ENCODE results near the gene CRYBB3.
"Not testable (repeated sequence)": the region's sequence is repeated elsewhere in the genome, so short reads cannot be mapped to it uniquely, and the experiment has no call there.

The CRYBB3 gene

GRCh38 chr22:25207553-25208157 lies 8.0 kb downstream of the CRYBB3 start:
- no peak for DNase-seq

- no peak for DNase-seq
Measured at GRCh38 chr22:25208328-25208727, 8.7 kb downstream of the CRYBB3 start.

GRCh38 chr22:25208743-25209505 lies 9.3 kb downstream of the CRYBB3 start:
- no peak for DNase-seq

- DNase-seq = no peak
Measured at GRCh38 chr22:25210793-25211192, 11.1 kb downstream of the CRYBB3 start.

- no peak for DNase-seq
Measured at GRCh38 chr22:25212337-25212736, 12.7 kb downstream of the CRYBB3 start.

- no peak for DNase-seq
Measured at GRCh38 chr22:25213221-25213620, 13.6 kb downstream of the CRYBB3 start.

GRCh38 chr22:25216230-25216629 lies 16.6 kb downstream of the CRYBB3 start:
- no peak for DNase-seq

GRCh38 chr22:25219211-25219689 lies 19.6 kb downstream of the CRYBB3 start, which contains the start of gene CRYBB2:
TSS of gene CRYBB2 (plus strand) at chr22:25219639. CDS start at chr22:25221430, 1,791 bp downstream.
- DNase-seq = no peak

GRCh38 chr22:25219948-25220442 lies 20.3 kb downstream of the CRYBB3 start:
- DNase-seq = no peak

GRCh38 chr22:25221790-25222189 lies 22.1 kb downstream of the CRYBB3 start:
- DNase-seq = no peak

- DNase-seq = no peak
Measured at GRCh38 chr22:25223269-25223850, 23.7 kb downstream of the CRYBB3 start.

GRCh38 chr22:25228822-25229221 lies 29.2 kb downstream of the CRYBB3 start:
- no peak for DNase-seq

GRCh38 chr22:25230760-25231159 lies 31.1 kb downstream of the CRYBB3 start:
- not testable (repeated sequence) for DNase-seq

- DNase-seq = no peak
Measured at GRCh38 chr22:25232301-25232700, 32.6 kb downstream of the CRYBB3 start.

GRCh38 chr22:25233706-25234105 lies 34.0 kb downstream of the CRYBB3 start:
- DNase-seq = not testable (repeated sequence)

GRCh38 chr22:25235547-25236290 lies 36.1 kb downstream of the CRYBB3 start:
- DNase-seq = peak; percentile 53

GRCh38 chr22:25236417-25236816 lies 36.8 kb downstream of the CRYBB3 start:
- no peak for DNase-seq

GRCh38 chr22:25237503-25237902 lies 37.8 kb downstream of the CRYBB3 start:
- no peak for DNase-seq

- not testable (repeated sequence) for DNase-seq
Measured at GRCh38 chr22:25238058-25238457, 38.4 kb downstream of the CRYBB3 start.

GRCh38 chr22:25255169-25255568 lies 55.5 kb downstream of the CRYBB3 start:
- DNase-seq = not testable (repeated sequence)

All from activated naive CD4-positive, alpha-beta T cell treated with Interleukin-2 at 50 U/mL for 16 hours (primary cell).